Kidney (tissue), 14 donors: ENCODE results near the gene FAM76A. TPM values are rescaled to one million over a fixed set of nuclear protein-coding genes. Genes with fewer than 3 reads are reported as not detected.

Experiments used
- DNase-seq, 5 donors: peaks; one replicate each; pipeline ENCODE4 v3.0.0-alpha.2; 2013 to 2020
- FAIRE-seq: peaks from 2 replicates; lab custom pipeline; 2012; peaks lifted over from hg19 to GRCh38; lab: Jason Lieb, UNC
- H3K27ac ChIP-seq, 2 donors: one replicate each; pipeline ENCODE4 v1.7.0; 2013; ENCODE audit warnings: low read depth in 2 of 2, low read length in 2 of 2, inconsistent platforms in 1 of 2
- H3K27me3 ChIP-seq: one replicate; pipeline ENCODE4 v1.7.1; 2013; ENCODE audit warnings: low read length, inconsistent platforms; ENCODE audit not compliant: control insufficient read depth, insufficient read depth
- H3K36me3 ChIP-seq, 3 donors: one replicate each; pipeline versions ENCODE4 v1.7.0 to v1.7.1; 2013; ENCODE audit warnings: low read length in 3 of 3, control low read depth in 1 of 3, inconsistent platforms in 1 of 3; ENCODE audit not compliant: insufficient read depth in 3 of 3, control insufficient read depth in 2 of 3
- H3K4me1 ChIP-seq, 3 donors: one replicate each; pipeline versions ENCODE4 v1.7.0 to v1.7.1; 2013; ENCODE audit warnings: low read length in 3 of 3, inconsistent platforms in 1 of 3, low read depth in 1 of 3; ENCODE audit not compliant: control insufficient read depth in 2 of 3, insufficient read depth in 2 of 3
- H3K4me3 ChIP-seq, 3 donors: one replicate each; pipeline versions ENCODE4 v1.7.0 to v1.8.1; 2013; ENCODE audit warnings: low read length in 3 of 3, control low read depth in 1 of 3, inconsistent platforms in 1 of 3
- H3K9ac ChIP-seq, 3 donors: one replicate each; pipeline versions ENCODE4 v1.7.0 to v1.7.1; 2013; ENCODE audit warnings: low read length in 3 of 3, control low read depth in 1 of 3, inconsistent platforms in 1 of 3
- H3K9me3 ChIP-seq, 3 donors: one replicate each; pipeline versions ENCODE4 v1.7.0 to v1.7.1; 2013; ENCODE audit warnings: low read length in 3 of 3, control low read depth in 1 of 3, inconsistent platforms in 1 of 3; ENCODE audit not compliant: control insufficient read depth in 2 of 3, insufficient read depth in 1 of 3
- CTCF ChIP-seq: IDR thresholded peaks from 3 replicates; pipeline ENCODE4 v1.5.1; 2012; ENCODE audit warnings: mild to moderate bottlenecking, moderate library complexity, borderline replicate concordance; ENCODE audit not compliant: insufficient read depth; ENCODE audit errors: extremely low read depth
- intact Hi-C: fragments of 100-400 bp; cut with DNase I; formaldehyde crosslinking; loops from one replicate; pipeline ENCODE4 v1.11.1; 2022
- polyA plus RNA-seq: library from polyadenylated mRNA; stranded (reverse); fragments of 350-450 nt; fragmentation: Illumina TruSeq; extraction: RNeasy Lipid Tissue Mini Kit (QIAGEN cat#74804); gene quantifications from one replicate; pipeline ENCODE4 v1.2.3, GENCODE V29; 2014; ENCODE audit warnings: low read depth, low replicate concordance; ENCODE audit not compliant: insufficient read depth
- total RNA-seq: library from RNA; stranded (reverse); fragmentation: NEBNext Ultra II Directional; extraction: Animal tissue kit (Norgen Biotek cat#: 25700); gene quantifications from one replicate; pipeline ENCODE4 v1.2.1, GENCODE V29; 2021
- donor health status: control.
- donor health status: control.
- donor health status: control.
- donor health status: control.
- donor health status: control.
- donor health status: DM: yes; HTN: yes; CAD: no.
- donor health status: Normal renal cell carcinoma (clear cell type).

FAM76A gene
- total and polyA plus RNA-seq, 2 donors from 2014 or later = 5.9 to 17.0 TPM

GRCh38 chr1:27682351-27682944, 43.3 kb upstream of the FAM76A start:
- no peak for TF ChIP-seq CTCF
- no peak for FAIRE-seq

GRCh38 chr1:27684176-27684575, 41.6 kb upstream of the FAM76A start:
- FAIRE-seq (no peak), DNase-seq (no peak)
- Histone ChIP-seq H3K9me3 (no peaks in the 10 kb centered on the region), H3K4me3 (no peak overlapping the region), H3K4me1 (no peaks in the 10 kb centered on the region), H3K27ac (no peak overlapping the region), H3K9ac (no peak overlapping the region), H3K36me3 (no peaks in the 10 kb centered on the region), H3K27me3 (no peaks in the 10 kb centered on the region)
- TF ChIP-seq CTCF = no peak
- intact Hi-C loops = no loop called here

More at GRCh38 chr1:27682351-27682944, 43.3 kb upstream of the FAM76A start:
- H3K27ac ChIP-seq = no peak overlapping the region
- H3K9ac ChIP-seq = no peak overlapping the region
- H3K4me3 ChIP-seq = no peak overlapping the region
- no peaks in the 10 kb centered on the region for H3K9me3 ChIP-seq
- no peaks in the 10 kb centered on the region for H3K36me3 ChIP-seq
- no peak for DNase-seq
- intact Hi-C loops = no loop called here
- no peaks in the 10 kb centered on the region for H3K4me1 ChIP-seq
- H3K27me3 ChIP-seq = no peaks in the 10 kb centered on the region

GRCh38 chr1:27686223-27686990, 39.4 kb upstream of the FAM76A start:
- Histone ChIP-seq H3K27ac (no peak overlapping the region), H3K9me3 (no peaks in the 10 kb centered on the region), H3K36me3 (no peaks in the 10 kb centered on the region), H3K27me3 (no peaks in the 10 kb centered on the region), H3K4me3 (no peak overlapping the region), H3K9ac (no peak overlapping the region), H3K4me1 (no peaks in the 10 kb centered on the region)
- DNase-seq (no peak), FAIRE-seq (no peak)
- intact Hi-C loops = no loop called here
- no peak for TF ChIP-seq CTCF
